Stimulated activated CD4-positive, alpha-beta T cell treated with anti-CD3 and anti-CD28 coated beads, Interleukin-1b, Interleukin-23, amount 100 ng/mL, for 48 hours (primary cell): ENCODE measurements around the gene PCDHGB1.
"Not testable (repeated sequence)": the region's sequence is repeated elsewhere in the genome, so short reads cannot be mapped to it uniquely, and the experiment has no call there.

Experiments used
- DNase-seq: peaks from one replicate; pipeline ENCODE4 v3.0.0-alpha.2; 2020

Gene PCDHGB1

DNA sequence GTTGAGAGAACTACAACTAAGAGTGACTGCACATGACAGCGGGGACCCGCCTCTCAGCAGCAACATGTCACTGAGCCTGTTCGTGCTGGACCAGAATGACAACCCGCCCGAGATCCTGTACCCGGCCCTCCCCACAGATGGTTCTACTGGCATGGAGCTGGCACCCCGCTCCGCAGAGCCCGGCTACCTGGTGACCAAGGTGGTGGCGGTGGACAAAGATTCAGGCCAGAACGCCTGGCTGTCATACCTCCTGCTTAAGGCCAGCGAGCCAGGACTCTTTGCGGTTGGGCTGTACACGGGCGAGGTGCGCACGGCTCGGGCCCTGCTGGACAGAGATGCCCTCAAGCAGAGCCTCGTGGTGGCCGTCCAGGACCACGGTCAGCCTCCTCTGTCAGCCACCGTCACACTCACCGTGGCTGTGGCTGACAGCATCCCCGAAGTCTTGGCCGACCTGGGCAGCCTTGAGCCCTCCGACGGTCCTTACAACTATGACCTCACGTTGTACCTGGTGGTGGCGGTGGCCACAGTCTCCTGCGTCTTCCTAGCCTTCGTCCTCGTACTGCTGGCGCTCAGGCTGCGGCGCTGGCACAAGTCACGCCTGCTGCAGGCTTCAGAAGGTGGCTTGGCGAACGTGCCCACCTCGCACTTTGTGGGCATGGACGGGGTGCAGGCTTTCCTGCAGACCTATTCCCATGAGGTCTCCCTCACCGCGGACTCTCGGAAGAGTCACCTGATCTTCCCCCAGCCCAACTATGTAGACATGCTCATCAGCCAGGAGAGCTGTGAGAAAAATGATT is 34.8 kb downstream of the PCDHGB1 start:
- no peak for DNase-seq

- peak; percentile 24 for DNase-seq
These were observed 37.8 kb downstream of the PCDHGB1 start, which contains the start of gene PCDHGB4 for GRCh38 chr5:141387557-141388311. Gene PCDHGB4 (plus strand): TSS chr5:141387698. CDS start chr5:141387885, 187 bp downstream.

- DNase-seq: no peak
These were observed 38.8 kb downstream of the PCDHGB1 start for GRCh38 chr5:141388661-141389060.

GRCh38 chr5:141389153-141390042 is 39.5 kb downstream of the PCDHGB1 start:
- DNase-seq: no peak

- no peak for DNase-seq
These were observed 42.7 kb downstream of the PCDHGB1 start, which contains the start of gene PCDHGA8 for GRCh38 chr5:141392429-141393198. Gene PCDHGA8 (plus strand): TSS chr5:141392633. CDS start chr5:141392814, 181 bp downstream.

GRCh38 chr5:141393267-141393666 is 43.4 kb downstream of the PCDHGB1 start:
- no peak for DNase-seq

DNA sequence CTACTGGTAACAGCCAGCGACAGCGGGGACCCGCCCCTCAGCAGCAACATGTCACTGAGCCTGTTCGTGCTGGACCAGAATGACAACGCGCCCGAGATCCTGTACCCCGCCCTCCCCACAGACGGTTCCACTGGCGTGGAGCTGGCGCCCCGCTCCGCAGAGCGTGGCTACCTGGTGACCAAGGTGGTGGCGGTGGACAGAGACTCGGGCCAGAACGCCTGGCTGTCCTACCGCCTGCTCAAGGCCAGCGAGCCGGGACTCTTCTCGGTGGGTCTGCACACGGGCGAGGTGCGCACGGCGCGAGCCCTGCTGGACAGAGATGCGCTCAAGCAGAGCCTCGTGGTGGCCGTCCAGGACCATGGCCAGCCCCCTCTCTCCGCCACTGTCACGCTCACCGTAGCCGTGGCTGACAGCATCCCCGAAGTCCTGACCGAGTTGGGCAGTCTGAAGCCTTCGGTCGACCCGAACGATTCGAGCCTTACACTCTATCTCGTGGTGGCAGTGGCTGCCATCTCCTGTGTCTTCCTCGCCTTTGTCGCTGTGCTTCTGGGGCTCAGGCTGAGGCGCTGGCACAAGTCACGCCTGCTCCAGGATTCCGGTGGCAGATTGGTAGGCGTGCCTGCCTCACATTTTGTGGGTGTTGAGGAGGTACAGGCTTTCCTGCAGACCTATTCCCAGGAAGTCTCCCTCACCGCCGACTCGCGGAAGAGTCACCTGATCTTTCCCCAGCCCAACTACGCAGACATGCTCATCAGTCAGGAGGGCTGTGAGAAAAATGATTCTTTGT is 44.7 kb downstream of the PCDHGB1 start:
- not testable (repeated sequence) for DNase-seq

DNA sequence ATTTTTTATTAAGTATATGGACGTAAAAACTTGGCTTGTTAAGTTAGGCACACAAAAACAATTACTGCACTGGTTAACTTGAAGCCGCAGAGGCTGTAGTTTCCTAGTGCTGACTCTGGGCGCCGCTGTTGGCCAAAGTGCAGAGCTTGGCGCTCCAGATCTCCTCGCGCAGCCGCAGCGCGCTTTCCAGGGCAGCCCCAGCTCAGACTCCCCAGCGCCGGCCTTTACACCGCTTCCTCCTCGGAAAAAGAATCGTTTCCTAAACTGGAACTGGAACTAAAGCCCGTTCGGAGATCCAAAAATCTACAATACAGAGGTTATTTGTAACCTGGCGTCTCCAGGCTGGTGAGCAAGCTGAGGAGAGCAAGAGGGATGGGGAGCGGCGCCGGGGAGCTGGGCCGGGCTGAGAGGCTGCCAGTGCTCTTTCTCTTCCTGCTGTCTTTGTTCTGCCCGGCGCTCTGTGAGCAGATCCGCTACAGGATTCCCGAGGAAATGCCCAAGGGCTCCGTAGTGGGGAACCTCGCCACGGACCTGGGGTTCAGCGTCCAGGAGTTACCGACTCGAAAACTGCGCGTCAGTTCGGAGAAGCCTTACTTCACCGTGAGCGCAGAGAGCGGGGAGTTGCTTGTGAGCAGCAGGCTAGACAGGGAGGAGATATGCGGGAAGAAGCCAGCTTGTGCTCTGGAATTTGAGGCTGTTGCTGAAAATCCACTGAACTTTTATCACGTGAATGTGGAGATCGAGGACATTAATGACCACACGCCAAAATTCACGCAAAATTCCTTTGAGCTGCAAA is 48.1 kb downstream of the PCDHGB1 start, which contains the start of gene PCDHGB5:
Gene PCDHGB5 (plus strand): TSS at position 192 of the 796 bp plus-strand sequence. CDS start 181 bp downstream, at position 373.
- peak; percentile 35 for DNase-seq

DNA sequence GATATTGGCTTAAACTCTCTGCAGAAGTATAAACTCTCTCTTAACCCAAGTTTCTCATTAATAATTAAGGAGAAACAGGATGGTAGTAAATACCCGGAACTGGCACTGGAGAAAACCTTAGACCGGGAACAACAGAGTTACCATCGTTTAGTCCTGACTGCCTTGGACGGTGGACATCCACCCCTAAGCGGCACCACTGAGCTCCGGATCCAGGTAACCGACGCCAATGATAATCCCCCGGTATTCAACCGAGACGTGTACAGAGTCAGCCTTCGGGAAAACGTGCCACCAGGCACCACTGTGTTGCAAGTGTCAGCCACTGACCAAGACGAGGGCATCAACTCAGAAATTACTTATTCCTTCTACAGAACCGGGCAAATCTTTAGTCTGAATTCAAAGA is 48.7 kb downstream of the PCDHGB1 start:
- DNase-seq: no peak

- DNase-seq: no peak
These were observed 49.8 kb downstream of the PCDHGB1 start for GRCh38 chr5:141399555-141400258.
